Measurements from ENCODE around the gene TTC34.

The TTC34 gene

GRCh38 chr1:2643414-2644077, 157.9 kb downstream of the TTC34 start:
- Histone ChIP-seq H3K79me2 (ENCODE audit: control insufficient read depth, insufficient read depth, low read length, unreplicated experiment) (peaks cover 4% of the 10 kb centered on the region), H3K36me3 (ENCODE audit: insufficient read depth, low read length) (no peaks in the 10 kb centered on the region), H2AFZ (ENCODE audit: low read length, unreplicated experiment) (peak overlapping the region; percentile 93), H3K4me3 (ENCODE audit: low read depth, low read length) (peak overlapping the region; percentile 91), H3K27me3 (ENCODE audit: insufficient read depth, low read length) (no peaks in the 10 kb centered on the region; the same call in 1 of the 2 replicates), H3K4me1 (ENCODE audit: control insufficient read depth, insufficient read depth, low read length, unreplicated experiment) (peaks cover 5% of the 10 kb centered on the region), H3K27ac (ENCODE audit: low read depth, low read length) (no peak overlapping the region)

GRCh38 chr1:2642560-2643413, 158.7 kb downstream of the TTC34 start:
- Histone ChIP-seq H3K4me1 (ENCODE audit: control insufficient read depth, insufficient read depth, low read length, unreplicated experiment) (peaks cover 5% of the 10 kb centered on the region), H3K36me3 (ENCODE audit: insufficient read depth, low read length) (no peaks in the 10 kb centered on the region), H3K4me3 (ENCODE audit: low read depth, low read length) (peak overlapping the region; percentile 91), H3K27ac (ENCODE audit: low read depth, low read length) (no peak overlapping the region), H3K79me2 (ENCODE audit: control insufficient read depth, insufficient read depth, low read length, unreplicated experiment) (peaks cover 4% of the 10 kb centered on the region), H2AFZ (ENCODE audit: low read length, unreplicated experiment) (peak overlapping the region; percentile 93), H3K27me3 (ENCODE audit: insufficient read depth, low read length) (no peaks in the 10 kb centered on the region; the same call in 1 of the 2 replicates)

GRCh38 chr1:2642131-2642559, 159.3 kb downstream of the TTC34 start:
- H3K27ac ChIP-seq (ENCODE audit: low read depth, low read length) = no peak overlapping the region
- no peaks in the 10 kb centered on the region for H3K36me3 ChIP-seq (ENCODE audit: insufficient read depth, low read length)
- peaks cover 5% of the 10 kb centered on the region for H3K4me1 ChIP-seq (ENCODE audit: control insufficient read depth, insufficient read depth, low read length, unreplicated experiment)
- H3K4me3 ChIP-seq (ENCODE audit: low read depth, low read length) = peak overlapping the region; percentile 91
- peaks cover 3% of the 10 kb centered on the region for H3K27me3 ChIP-seq (ENCODE audit: insufficient read depth, low read length)
- H2AFZ ChIP-seq (ENCODE audit: low read length, unreplicated experiment) = peak overlapping the region; percentile 93
- peaks cover 4% of the 10 kb centered on the region for H3K79me2 ChIP-seq (ENCODE audit: control insufficient read depth, insufficient read depth, low read length, unreplicated experiment)

- peak overlapping the region; percentile 91 for H3K4me3 ChIP-seq (ENCODE audit: low read depth, low read length)
- H3K36me3 ChIP-seq (ENCODE audit: insufficient read depth, low read length) = no peaks in the 10 kb centered on the region
- no peak overlapping the region for H3K27ac ChIP-seq (ENCODE audit: low read depth, low read length)
- H3K27me3 ChIP-seq (ENCODE audit: insufficient read depth, low read length) = peaks cover 6% of the 10 kb centered on the region
- peaks cover 5% of the 10 kb centered on the region for H3K4me1 ChIP-seq (ENCODE audit: control insufficient read depth, insufficient read depth, low read length, unreplicated experiment)
- peaks cover 4% of the 10 kb centered on the region for H3K79me2 ChIP-seq (ENCODE audit: control insufficient read depth, insufficient read depth, low read length, unreplicated experiment)
- no peak overlapping the region for H2AFZ ChIP-seq (ENCODE audit: low read length, unreplicated experiment)
Observed at GRCh38 chr1:2641381-2642130, 159.9 kb downstream of the TTC34 start.

GRCh38 chr1:2640626-2641025, 160.9 kb downstream of the TTC34 start:
- peaks cover 5% of the 10 kb centered on the region for H3K4me1 ChIP-seq (ENCODE audit: control insufficient read depth, insufficient read depth, low read length, unreplicated experiment)
- H3K27ac ChIP-seq (ENCODE audit: low read depth, low read length) = no peak overlapping the region
- H3K79me2 ChIP-seq (ENCODE audit: control insufficient read depth, insufficient read depth, low read length, unreplicated experiment) = peaks cover 4% of the 10 kb centered on the region
- no peaks in the 10 kb centered on the region for H3K36me3 ChIP-seq (ENCODE audit: insufficient read depth, low read length)
- H2AFZ ChIP-seq (ENCODE audit: low read length, unreplicated experiment) = no peak overlapping the region
- H3K27me3 ChIP-seq (ENCODE audit: insufficient read depth, low read length) = peaks cover 6% of the 10 kb centered on the region
- no peak overlapping the region for H3K4me3 ChIP-seq (ENCODE audit: low read depth, low read length)

- Histone ChIP-seq H3K27ac (ENCODE audit: low read depth, low read length) (no peak overlapping the region), H3K4me3 (ENCODE audit: low read depth, low read length) (no peak overlapping the region), H3K36me3 (ENCODE audit: insufficient read depth, low read length) (no peaks in the 10 kb centered on the region), H2AFZ (ENCODE audit: low read length, unreplicated experiment) (no peak overlapping the region), H3K79me2 (ENCODE audit: control insufficient read depth, insufficient read depth, low read length, unreplicated experiment) (peaks cover 4% of the 10 kb centered on the region), H3K4me1 (ENCODE audit: control insufficient read depth, insufficient read depth, low read length, unreplicated experiment) (peaks cover 5% of the 10 kb centered on the region), H3K27me3 (ENCODE audit: insufficient read depth, low read length) (peaks cover 6% of the 10 kb centered on the region)
Observed at GRCh38 chr1:2639607-2640521, 161.6 kb downstream of the TTC34 start.

GRCh38 chr1:2639203-2639602, 162.3 kb downstream of the TTC34 start:
- Histone ChIP-seq H3K4me1 (ENCODE audit: control insufficient read depth, insufficient read depth, low read length, unreplicated experiment) (peaks cover 5% of the 10 kb centered on the region), H3K27ac (ENCODE audit: low read depth, low read length) (no peak overlapping the region), H3K79me2 (ENCODE audit: control insufficient read depth, insufficient read depth, low read length, unreplicated experiment) (peaks cover 4% of the 10 kb centered on the region), H3K36me3 (ENCODE audit: insufficient read depth, low read length) (no peaks in the 10 kb centered on the region), H3K27me3 (ENCODE audit: insufficient read depth, low read length) (peaks cover 6% of the 10 kb centered on the region), H3K4me3 (ENCODE audit: low read depth, low read length) (no peak overlapping the region), H2AFZ (ENCODE audit: low read length, unreplicated experiment) (no peak overlapping the region)

GRCh38 chr1:2638466-2639115, 162.9 kb downstream of the TTC34 start:
- H3K36me3 ChIP-seq (ENCODE audit: insufficient read depth, low read length) = no peaks in the 10 kb centered on the region
- H2AFZ ChIP-seq (ENCODE audit: low read length, unreplicated experiment) = no peak overlapping the region
- H3K4me3 ChIP-seq (ENCODE audit: low read depth, low read length) = no peak overlapping the region
- H3K27me3 ChIP-seq (ENCODE audit: insufficient read depth, low read length) = peaks cover 7% of the 10 kb centered on the region
- H3K79me2 ChIP-seq (ENCODE audit: control insufficient read depth, insufficient read depth, low read length, unreplicated experiment) = peaks cover 4% of the 10 kb centered on the region
- H3K27ac ChIP-seq (ENCODE audit: low read depth, low read length) = no peak overlapping the region
- H3K4me1 ChIP-seq (ENCODE audit: control insufficient read depth, insufficient read depth, low read length, unreplicated experiment) = peaks cover 5% of the 10 kb centered on the region

- no peak overlapping the region for H3K4me3 ChIP-seq (ENCODE audit: low read depth, low read length)
- no peaks in the 10 kb centered on the region for H3K36me3 ChIP-seq (ENCODE audit: insufficient read depth, low read length)
- peaks cover 12% of the 10 kb centered on the region for H3K27me3 ChIP-seq (ENCODE audit: insufficient read depth, low read length)
- peaks cover 5% of the 10 kb centered on the region for H3K4me1 ChIP-seq (ENCODE audit: control insufficient read depth, insufficient read depth, low read length, unreplicated experiment)
- no peak overlapping the region for H3K27ac ChIP-seq (ENCODE audit: low read depth, low read length)
- H2AFZ ChIP-seq (ENCODE audit: low read length, unreplicated experiment) = no peak overlapping the region
- H3K79me2 ChIP-seq (ENCODE audit: control insufficient read depth, insufficient read depth, low read length, unreplicated experiment) = peaks cover 4% of the 10 kb centered on the region
Observed at GRCh38 chr1:2637442-2638145, 163.9 kb downstream of the TTC34 start.

Data from ACC112 (cell line).